Measurements from ENCODE around the gene MAPK8IP2.

The MAPK8IP2 gene

DNA sequence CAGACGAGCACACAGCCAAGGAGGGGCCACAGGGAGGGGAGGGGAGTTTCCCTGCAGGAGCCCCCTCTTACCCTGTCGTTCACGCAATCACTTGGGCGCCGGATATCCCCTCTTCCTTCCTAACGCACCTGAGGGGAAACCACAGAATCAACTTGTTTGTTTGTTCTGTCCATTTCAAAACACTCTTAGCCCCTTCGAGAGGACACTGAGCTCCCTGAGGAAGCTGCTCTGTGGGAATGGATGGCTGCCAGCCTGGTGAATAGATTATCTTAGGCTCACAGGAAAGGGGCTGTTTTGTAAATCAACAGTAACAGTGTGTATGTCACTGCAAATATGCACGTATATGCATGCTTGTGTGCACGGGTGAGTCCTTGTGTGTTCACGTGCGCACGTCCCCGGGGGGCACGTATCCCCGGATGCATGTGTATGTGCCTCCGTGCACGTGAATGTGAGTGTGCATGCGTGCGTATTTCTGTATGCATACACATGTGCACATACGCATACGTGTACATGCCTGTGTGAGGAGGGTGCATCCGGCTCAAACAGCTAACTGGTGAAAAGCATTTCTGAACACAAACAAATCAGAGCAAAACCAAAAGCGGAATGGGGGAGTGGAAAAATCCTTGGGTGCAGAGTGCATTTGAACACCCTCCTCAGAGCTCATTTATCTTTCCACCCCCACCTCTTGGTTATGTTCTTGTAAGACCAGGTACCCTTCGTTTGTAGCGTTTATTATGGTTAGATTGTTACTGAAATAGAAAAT, 20.2 kb downstream of the MAPK8IP2 start:
- Histone ChIP-seq H3K4me3 (ENCODE audit: low read length) (peak overlapping the region; percentile 3), H3K36me3 (ENCODE audit: insufficient read depth, low read length) (no peaks in the 10 kb centered on the region), H3K4me1 (ENCODE audit: insufficient read depth, low read length) (peaks cover 16% of the 10 kb centered on the region), H2AFZ (ENCODE audit: low read depth, low read length) (no peak overlapping the region), H3K27me3 (ENCODE audit: insufficient read depth, low read length) (no peaks in the 10 kb centered on the region), H3K9me3 (ENCODE audit: low read length) (no peaks in the 10 kb centered on the region)

DNA sequence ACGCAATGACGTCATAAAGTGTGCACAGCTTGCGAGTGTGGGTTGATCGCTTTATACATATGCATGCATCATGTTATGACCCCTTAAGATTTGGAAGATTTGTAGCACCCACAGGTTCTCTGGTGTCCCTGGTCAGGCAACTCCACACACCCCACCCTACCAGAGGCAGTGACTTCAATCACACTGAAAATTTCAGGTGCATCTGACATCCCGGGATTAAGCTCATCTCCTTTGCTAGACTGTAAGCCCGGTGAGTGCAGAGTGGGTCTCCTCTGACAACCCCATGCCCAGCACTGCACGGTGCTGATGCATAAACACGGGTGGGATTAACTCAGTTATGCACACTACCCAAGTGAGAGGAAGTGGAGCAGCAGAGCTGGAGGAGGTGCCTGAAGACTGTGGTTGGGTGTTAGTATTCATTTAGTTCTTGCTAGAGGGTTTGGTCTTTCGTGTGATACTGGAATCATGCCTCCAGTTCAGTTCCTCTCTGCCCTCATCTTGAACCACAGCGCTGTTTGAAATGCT, 20.8 kb downstream of the MAPK8IP2 start:
- Histone ChIP-seq H3K27me3 (ENCODE audit: insufficient read depth, low read length) (no peaks in the 10 kb centered on the region), H3K9me3 (ENCODE audit: low read length) (no peaks in the 10 kb centered on the region), H2AFZ (ENCODE audit: low read depth, low read length) (no peak overlapping the region), H3K4me3 (ENCODE audit: low read length) (no peak overlapping the region), H3K4me1 (ENCODE audit: insufficient read depth, low read length) (peaks cover 16% of the 10 kb centered on the region), H3K36me3 (ENCODE audit: insufficient read depth, low read length) (no peaks in the 10 kb centered on the region)

DNA sequence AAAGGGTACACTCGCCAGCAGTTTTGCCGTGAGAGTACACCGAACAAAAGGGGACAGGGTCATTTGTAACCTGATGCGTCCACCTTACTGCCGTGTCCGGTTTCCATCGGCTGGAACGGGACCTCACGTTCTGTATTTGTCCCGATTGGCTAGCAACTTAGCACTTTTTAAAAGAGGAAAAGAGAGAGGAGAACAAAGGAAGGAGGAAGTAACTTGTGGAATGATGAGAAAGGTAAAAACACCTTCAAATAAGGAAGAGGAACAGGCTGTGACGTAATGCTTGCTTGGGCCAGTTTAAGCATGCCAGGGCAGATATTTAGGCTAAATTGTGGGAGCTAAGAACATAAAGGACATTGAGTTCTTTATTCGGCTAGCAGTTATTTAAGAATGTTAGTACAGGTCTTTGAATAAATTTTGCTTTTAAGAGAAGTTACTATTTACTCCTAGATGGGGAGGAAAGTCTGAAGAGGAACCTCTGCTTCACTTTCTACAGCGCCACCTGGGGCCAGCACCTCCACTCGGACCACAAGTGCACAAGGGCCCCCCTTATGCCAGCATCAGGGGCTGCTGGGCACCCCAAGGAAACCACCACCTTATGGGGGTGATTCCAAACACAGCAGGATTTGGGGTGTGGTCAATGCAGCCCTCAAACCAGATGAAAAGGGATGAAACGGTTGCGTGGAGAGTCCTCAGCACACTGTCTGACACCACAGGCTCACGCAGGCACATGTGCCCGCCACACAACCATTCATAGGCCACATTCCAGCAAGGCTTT, 21.5 kb downstream of the MAPK8IP2 start:
- H3K4me3 ChIP-seq (ENCODE audit: low read length), result no peak overlapping the region
- H3K9me3 ChIP-seq (ENCODE audit: low read length), result no peaks in the 10 kb centered on the region
- H2AFZ ChIP-seq (ENCODE audit: low read depth, low read length), result no peak overlapping the region
- H3K27me3 ChIP-seq (ENCODE audit: insufficient read depth, low read length), result no peaks in the 10 kb centered on the region
- H3K36me3 ChIP-seq (ENCODE audit: insufficient read depth, low read length), result no peaks in the 10 kb centered on the region
- peaks cover 16% of the 10 kb centered on the region for H3K4me1 ChIP-seq (ENCODE audit: insufficient read depth, low read length)

DNA sequence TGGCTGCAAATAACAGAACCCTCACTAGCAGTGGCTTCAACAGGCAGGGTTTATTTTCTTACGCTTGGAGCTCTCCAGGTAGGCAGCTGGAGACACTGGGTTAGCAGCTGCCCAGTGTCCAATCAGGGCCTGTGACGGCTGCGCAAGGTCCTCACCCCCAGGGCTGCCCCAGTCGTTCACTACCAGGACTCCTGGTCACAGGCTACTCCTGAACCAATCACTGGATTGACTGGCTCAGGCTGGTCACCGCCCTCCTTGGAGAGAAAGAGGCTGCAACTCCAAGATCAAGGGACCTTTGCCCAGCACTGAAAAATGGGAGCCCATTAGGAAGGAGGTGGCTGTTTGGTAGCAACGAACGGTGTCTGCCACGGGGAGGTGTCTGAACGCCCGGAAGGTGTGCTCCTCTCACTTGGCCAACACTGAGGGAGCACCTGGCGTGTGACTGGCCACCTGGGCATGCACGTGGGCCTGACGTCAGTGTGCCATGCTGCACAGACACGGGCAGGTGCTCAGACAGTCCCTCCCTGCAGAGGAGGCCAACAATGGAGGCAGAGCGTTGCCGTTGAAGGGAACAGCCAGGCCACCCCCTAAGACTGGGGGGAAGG, 22.2 kb downstream of the MAPK8IP2 start:
- Histone ChIP-seq H2AFZ (ENCODE audit: low read depth, low read length) (no peak overlapping the region), H3K36me3 (ENCODE audit: insufficient read depth, low read length) (no peaks in the 10 kb centered on the region), H3K4me1 (ENCODE audit: insufficient read depth, low read length) (peaks cover 22% of the 10 kb centered on the region), H3K4me3 (ENCODE audit: low read length) (no peak overlapping the region), H3K27me3 (ENCODE audit: insufficient read depth, low read length) (no peaks in the 10 kb centered on the region), H3K9me3 (ENCODE audit: low read length) (no peaks in the 10 kb centered on the region)

DNA sequence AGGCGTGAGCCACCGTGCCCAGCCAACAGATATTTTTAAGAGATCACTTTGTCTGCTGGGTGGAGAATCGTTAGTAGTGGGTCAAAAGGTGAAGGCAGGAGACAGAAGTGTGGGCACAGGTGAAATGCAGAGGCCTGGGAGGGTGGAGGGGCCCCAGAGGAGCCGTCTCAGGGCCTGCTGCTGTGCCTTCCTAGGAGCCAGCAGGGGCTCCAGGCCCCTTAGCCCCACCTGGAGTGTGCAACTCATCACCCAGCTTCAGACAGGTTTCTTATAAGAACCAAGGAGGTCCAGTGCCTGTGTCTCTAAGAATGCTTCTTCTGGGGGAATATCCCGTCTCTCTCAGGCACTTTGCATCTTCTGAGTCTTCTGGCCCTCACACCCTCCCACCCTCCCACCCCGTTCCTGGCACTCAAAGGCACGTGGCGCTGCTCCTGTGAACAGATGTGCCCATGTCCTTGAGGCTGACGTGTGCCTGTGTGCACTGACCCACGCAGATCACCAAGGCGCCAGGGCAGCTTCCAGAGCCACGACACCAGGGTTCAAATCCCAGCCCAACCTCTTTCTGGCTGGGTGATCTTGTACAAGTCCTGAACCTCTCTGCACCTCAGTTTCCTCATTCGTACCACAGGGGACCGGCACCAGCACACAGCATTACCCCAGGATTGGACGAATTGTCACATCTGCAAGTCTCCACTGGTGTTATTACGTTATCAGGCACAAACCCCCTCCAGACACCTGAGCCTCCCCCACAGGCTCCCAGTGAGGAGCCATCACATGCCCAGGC, 23.9 kb downstream of the MAPK8IP2 start:
- no peaks in the 10 kb centered on the region for H3K27me3 ChIP-seq (ENCODE audit: insufficient read depth, low read length)
- H3K4me3 ChIP-seq (ENCODE audit: low read length), result no peak overlapping the region
- H3K9me3 ChIP-seq (ENCODE audit: low read length), result no peaks in the 10 kb centered on the region
- peaks cover 31% of the 10 kb centered on the region for H3K4me1 ChIP-seq (ENCODE audit: insufficient read depth, low read length)
- H2AFZ ChIP-seq (ENCODE audit: low read depth, low read length), result no peak overlapping the region
- H3K36me3 ChIP-seq (ENCODE audit: insufficient read depth, low read length), result no peaks in the 10 kb centered on the region

DNA sequence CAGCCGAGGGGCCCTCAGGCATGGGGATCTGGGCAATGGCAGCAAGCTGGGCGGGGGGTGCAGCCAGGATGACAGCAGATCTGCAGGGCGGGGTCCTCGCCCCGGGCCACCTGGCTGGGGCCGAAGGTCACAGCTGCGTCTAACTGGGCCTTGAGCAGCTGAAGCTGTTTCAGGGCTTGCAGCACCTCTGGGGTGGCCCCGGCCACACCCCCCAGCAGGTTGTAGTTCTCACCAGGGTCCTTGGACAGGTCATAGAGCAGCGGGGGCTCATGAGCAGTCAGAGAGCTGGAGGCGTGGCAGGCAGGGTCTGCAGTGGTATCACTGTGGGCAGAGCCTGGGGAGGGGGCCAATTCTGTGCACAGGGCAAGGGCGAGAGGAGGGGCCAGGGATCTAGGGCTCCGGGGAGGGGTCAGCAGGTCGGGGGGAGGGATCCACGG, 24.6 kb downstream of the MAPK8IP2 start:
- H3K4me1 ChIP-seq (ENCODE audit: insufficient read depth, low read length), result peaks cover 38% of the 10 kb centered on the region
- H3K4me3 ChIP-seq (ENCODE audit: low read length), result no peak overlapping the region
- no peaks in the 10 kb centered on the region for H3K36me3 ChIP-seq (ENCODE audit: insufficient read depth, low read length)
- H2AFZ ChIP-seq (ENCODE audit: low read depth, low read length), result no peak overlapping the region
- H3K9me3 ChIP-seq (ENCODE audit: low read length), result no peaks in the 10 kb centered on the region
- no peaks in the 10 kb centered on the region for H3K27me3 ChIP-seq (ENCODE audit: insufficient read depth, low read length)

DNA sequence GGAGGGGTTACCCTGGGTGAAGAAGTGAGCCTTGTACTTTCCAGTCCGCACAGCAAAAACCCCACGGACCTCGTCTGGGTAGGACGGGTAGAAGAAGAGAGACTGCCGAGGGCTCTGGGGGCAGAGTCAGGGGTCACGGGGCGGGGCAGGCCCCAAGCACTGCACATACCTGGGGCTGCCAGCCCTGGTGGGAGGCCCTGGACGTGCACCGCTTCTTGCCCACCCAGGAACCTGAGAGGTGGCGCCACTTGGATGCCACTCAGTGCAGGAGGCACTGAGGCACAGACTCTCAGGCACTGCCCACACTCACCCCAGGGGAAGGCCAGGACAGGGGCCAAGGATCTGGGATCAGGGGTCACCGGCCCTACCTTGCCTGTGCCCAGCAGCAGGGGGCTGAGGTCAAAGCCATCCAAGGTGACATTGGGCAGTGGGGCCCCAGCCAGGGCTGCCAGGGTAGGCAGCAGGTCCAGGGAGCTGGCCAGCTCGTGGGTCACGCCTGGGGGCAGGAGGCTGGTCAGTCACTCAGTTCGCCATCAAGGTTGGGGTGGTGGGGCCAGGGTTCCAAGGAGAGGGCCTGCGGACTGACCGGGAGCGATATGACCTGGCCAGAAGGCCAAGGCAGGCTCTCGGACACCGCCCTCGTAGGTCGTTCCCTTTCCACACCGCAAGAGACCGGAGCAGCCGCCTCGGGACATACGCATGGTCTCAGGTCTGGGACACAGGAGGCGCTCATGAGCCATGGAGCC, 25.1 kb downstream of the MAPK8IP2 start:
- Histone ChIP-seq H2AFZ (ENCODE audit: low read depth, low read length) (no peak overlapping the region), H3K9me3 (ENCODE audit: low read length) (no peaks in the 10 kb centered on the region), H3K27me3 (ENCODE audit: insufficient read depth, low read length) (no peaks in the 10 kb centered on the region), H3K4me3 (ENCODE audit: low read length) (no peak overlapping the region), H3K36me3 (ENCODE audit: insufficient read depth, low read length) (no peaks in the 10 kb centered on the region), H3K4me1 (ENCODE audit: insufficient read depth, low read length) (peaks cover 40% of the 10 kb centered on the region)

DNA sequence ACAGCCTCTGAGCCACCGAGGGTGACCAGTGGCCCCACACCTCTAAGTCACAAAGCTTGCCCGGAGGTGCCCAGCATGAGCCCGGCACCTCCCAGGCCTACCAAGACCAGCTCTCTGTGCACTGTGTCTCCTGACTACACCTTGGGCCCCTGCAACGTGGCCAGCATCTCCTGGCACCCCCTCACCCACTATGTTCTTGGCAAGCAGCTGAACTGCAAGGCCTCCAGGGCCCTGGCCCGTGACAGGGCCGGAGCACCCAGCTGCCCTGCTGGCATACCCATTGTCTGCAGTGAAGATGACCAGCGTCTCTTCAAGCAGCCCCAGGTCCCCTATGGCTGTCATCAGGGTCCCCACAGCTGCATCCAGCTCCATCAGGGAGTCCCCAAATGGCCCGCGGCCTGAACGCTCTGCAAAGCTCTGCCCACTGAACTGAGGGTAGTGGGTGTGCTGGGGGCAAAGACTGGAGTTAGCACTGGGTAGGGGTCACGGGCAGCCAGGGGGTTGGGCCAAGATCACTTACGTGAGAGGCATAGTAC, 25.8 kb downstream of the MAPK8IP2 start:
- Histone ChIP-seq H3K4me3 (ENCODE audit: low read length) (no peak overlapping the region), H3K27me3 (ENCODE audit: insufficient read depth, low read length) (no peaks in the 10 kb centered on the region), H2AFZ (ENCODE audit: low read depth, low read length) (no peak overlapping the region), H3K4me1 (ENCODE audit: insufficient read depth, low read length) (peaks cover 39% of the 10 kb centered on the region), H3K36me3 (ENCODE audit: insufficient read depth, low read length) (no peaks in the 10 kb centered on the region), H3K9me3 (ENCODE audit: low read length) (no peaks in the 10 kb centered on the region)

DNA sequence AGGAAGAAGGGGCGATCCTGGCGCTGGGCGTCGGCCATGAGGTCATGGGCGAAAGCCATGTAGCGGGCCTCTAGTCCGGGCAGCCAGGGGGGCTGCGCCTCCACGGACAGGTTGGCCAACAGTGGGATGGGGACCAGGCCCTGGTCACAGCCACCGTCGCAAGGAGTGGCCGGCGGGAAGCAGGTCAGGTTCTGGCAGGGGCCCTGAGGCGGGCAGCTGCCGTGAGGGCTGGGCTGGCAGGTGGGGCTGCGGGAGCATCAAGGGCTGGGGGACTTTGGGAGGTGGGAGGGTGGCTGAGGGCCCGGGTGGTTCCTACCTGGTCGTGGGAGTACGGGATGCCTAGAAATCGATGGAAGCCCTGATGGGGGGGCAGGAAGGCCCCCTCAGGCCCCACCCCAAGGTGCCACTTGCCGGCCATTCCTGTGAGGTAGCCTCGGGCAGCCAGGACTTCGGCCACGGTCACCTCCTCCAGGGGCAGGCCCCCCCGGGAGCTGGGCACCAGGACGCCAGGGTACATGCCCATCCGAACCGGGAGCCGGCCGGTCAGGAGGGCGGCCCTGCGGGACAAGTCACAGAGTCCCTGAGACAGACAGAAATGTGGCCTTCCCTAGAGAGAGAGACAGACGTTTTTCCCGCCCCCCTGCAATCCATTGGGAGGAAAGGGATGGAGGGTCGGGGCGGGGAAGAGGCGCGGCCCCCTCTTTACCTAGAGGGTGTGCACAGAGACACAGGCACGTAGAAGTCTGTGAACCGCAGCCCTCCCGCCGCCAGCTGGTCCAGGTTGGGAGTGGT, 26.5 kb downstream of the MAPK8IP2 start:
- Histone ChIP-seq H3K36me3 (ENCODE audit: insufficient read depth, low read length) (no peaks in the 10 kb centered on the region), H3K27me3 (ENCODE audit: insufficient read depth, low read length) (no peaks in the 10 kb centered on the region), H3K4me3 (ENCODE audit: low read length) (peak overlapping the region; percentile 56), H2AFZ (ENCODE audit: low read depth, low read length) (peak overlapping the region; percentile 68), H3K9me3 (ENCODE audit: low read length) (no peaks in the 10 kb centered on the region), H3K4me1 (ENCODE audit: insufficient read depth, low read length) (peaks cover 33% of the 10 kb centered on the region)

DNA sequence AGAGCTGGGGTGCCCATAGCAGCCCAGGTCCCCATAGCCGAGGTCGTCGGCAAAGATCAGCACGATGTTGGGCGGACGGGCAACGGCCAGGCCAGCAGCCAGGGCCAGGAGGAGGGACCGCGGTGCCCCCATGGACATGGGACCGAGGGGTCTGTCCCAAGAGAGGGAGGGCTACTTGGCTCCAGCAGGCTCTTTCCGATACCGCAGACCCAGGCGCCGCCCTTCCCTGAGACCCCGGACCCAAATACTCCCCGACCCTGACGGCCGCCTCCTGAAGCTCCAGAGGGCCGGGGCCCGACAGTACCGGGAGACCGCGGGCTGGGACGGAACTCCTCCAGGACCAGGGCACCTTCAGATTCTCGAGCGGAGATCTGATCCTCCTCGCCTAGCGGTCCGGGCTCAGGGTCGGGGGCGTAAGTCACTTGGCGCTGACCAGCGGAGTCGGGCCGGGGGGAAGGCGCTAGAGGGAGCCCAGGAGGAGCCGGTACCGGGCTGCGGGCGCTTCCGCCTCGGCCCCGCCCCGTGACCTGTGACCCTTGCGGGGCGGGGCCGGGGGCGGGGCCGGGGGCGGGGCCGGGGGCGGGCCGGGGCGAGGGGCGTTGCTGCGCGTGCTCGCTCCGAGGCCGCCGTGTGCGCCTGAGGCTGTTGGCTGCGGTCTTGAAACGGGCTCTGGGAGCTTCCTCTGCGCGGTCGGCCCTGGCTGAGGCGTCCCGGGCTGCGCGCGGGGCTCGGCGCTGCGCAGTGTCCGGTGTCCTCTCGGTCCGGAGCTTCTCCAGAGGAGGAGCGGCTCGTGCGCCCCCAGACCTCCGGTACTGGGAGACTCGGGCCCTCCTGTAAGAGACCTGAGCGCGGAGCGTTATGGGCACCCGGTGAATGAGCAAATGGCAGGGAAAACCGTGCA, 27.3 kb downstream of the MAPK8IP2 start, which contains the start of gene ARSA:
Gene ARSA, minus strand, starts transcription at position 511 of the 901 bp plus-strand sequence. Its CDS starts 373 bp downstream, at position 138.
- H3K36me3 ChIP-seq (ENCODE audit: insufficient read depth, low read length), result no peaks in the 10 kb centered on the region
- no peaks in the 10 kb centered on the region for H3K27me3 ChIP-seq (ENCODE audit: insufficient read depth, low read length)
- H3K4me3 ChIP-seq (ENCODE audit: low read length), result peak within 1 kb of the TSS; percentile 56
- peaks cover 27% of the 10 kb centered on the region for H3K4me1 ChIP-seq (ENCODE audit: insufficient read depth, low read length)
- H3K9me3 ChIP-seq (ENCODE audit: low read length), result no peaks in the 10 kb centered on the region
- peak within 1 kb of the TSS; percentile 68 for H2AFZ ChIP-seq (ENCODE audit: low read depth, low read length)
